NK-92 (cell line): Measurements from ENCODE around the gene CALML5.

Experiments used
- DNase-seq: peaks from one replicate; lab custom pipeline; 2025; ENCODE audit not compliant: unreplicated experiment; lab: John Stamatoyannopoulos, UW

The CALML5 gene

GRCh38 chr10:5517546-5517945 is 18.2 kb upstream of the CALML5 start:
- no peak for DNase-seq

- no peak for DNase-seq
Observed at GRCh38 chr10:5515948-5516761, 16.8 kb upstream of the CALML5 start.

GRCh38 chr10:5514226-5514850 is 15.0 kb upstream of the CALML5 start:
- no peak for DNase-seq

GRCh38 chr10:5512881-5513612 is 13.7 kb upstream of the CALML5 start:
- no peak for DNase-seq

GRCh38 chr10:5512331-5512730 is 13.0 kb upstream of the CALML5 start:
- DNase-seq, result no peak

- no peak for DNase-seq
Observed at GRCh38 chr10:5511885-5512280, 12.5 kb upstream of the CALML5 start.

GRCh38 chr10:5511231-5511884 is 12.0 kb upstream of the CALML5 start:
- no peak for DNase-seq

- DNase-seq, result no peak
Observed at GRCh38 chr10:5510281-5511072, 11.1 kb upstream of the CALML5 start.

- no peak for DNase-seq
Observed at GRCh38 chr10:5509691-5510090, 10.3 kb upstream of the CALML5 start.

- DNase-seq, result no peak
Observed at GRCh38 chr10:5509236-5509635, 9.9 kb upstream of the CALML5 start.

- DNase-seq, result no peak
Observed at GRCh38 chr10:5508786-5509185, 9.4 kb upstream of the CALML5 start.

GRCh38 chr10:5508161-5508604 is 8.8 kb upstream of the CALML5 start:
- DNase-seq, result no peak

- DNase-seq, result no peak
Observed at GRCh38 chr10:5507649-5508131, 8.3 kb upstream of the CALML5 start.

- no peak for DNase-seq
Observed at GRCh38 chr10:5506751-5507648, 7.6 kb upstream of the CALML5 start.

- DNase-seq, result no peak
Observed at GRCh38 chr10:5506246-5506645, 6.9 kb upstream of the CALML5 start.

GRCh38 chr10:5504146-5505072 is 5.0 kb upstream of the CALML5 start:
- no peak for DNase-seq

- DNase-seq, result no peak
Observed at GRCh38 chr10:5503477-5503835, 4.1 kb upstream of the CALML5 start.
